Neuronal stem cell (in vitro differentiated cells): ENCODE measurements around the gene AP1G2.

Experiments used
- DNase-seq: peaks from one replicate; pipeline ENCODE4 v3.0.0-alpha.2; 2013; ENCODE audit warnings: low spot score
- H2AFZ ChIP-seq: one replicate; pipeline ENCODE4 v1.6.1; 2013; ENCODE audit warnings: mild to moderate bottlenecking, low read length, inconsistent platforms
- H2AK5ac ChIP-seq: 2 replicates; pipeline ENCODE4 v1.6.1; 2013; ENCODE audit warnings: low read depth, mild to moderate bottlenecking, inconsistent platforms, low read length, moderate library complexity, mixed read lengths
- H2BK120ac ChIP-seq: 2 replicates; pipeline ENCODE4 v1.6.1; 2013; ENCODE audit warnings: low read depth, mild to moderate bottlenecking, inconsistent platforms, low read length, moderate library complexity, mixed read lengths
- H2BK12ac ChIP-seq: one replicate; pipeline ENCODE4 v1.6.1; 2013; ENCODE audit warnings: low read length, inconsistent platforms
- H2BK15ac ChIP-seq: 2 replicates; pipeline ENCODE4 v1.6.1; 2013; ENCODE audit warnings: mild to moderate bottlenecking, low read length, inconsistent platforms, mixed read lengths
- H2BK5ac ChIP-seq: one replicate; pipeline ENCODE4 v1.6.1; 2013; ENCODE audit warnings: inconsistent platforms, mild to moderate bottlenecking, low read length, moderate library complexity
- H3K14ac ChIP-seq: one replicate; pipeline ENCODE4 v1.6.1; 2013; ENCODE audit warnings: low read length, inconsistent platforms
- H3K18ac ChIP-seq: 2 replicates; pipeline ENCODE4 v1.6.1; 2013; ENCODE audit warnings: low read length, inconsistent platforms
- H3K23ac ChIP-seq: 2 replicates; pipeline ENCODE4 v1.6.1; 2013; ENCODE audit warnings: low read depth, mild to moderate bottlenecking, mixed read lengths, low read length, inconsistent platforms; ENCODE audit not compliant: poor library complexity
- H3K27ac ChIP-seq: replicated peaks from 3 replicates; pipeline ENCODE4 v1.5.1; 2013; ENCODE audit warnings: low read length, inconsistent platforms
- H3K27me3 ChIP-seq, 3 experiments: 2 replicates each; pipeline ENCODE4 v1.6.1; 2013; ENCODE audit warnings: low read length in 3 of 3, mild to moderate bottlenecking in 2 of 3, inconsistent platforms in 1 of 3, low read depth in 1 of 3, mixed read lengths in 1 of 3, moderate library complexity in 1 of 3; ENCODE audit not compliant: control insufficient read depth in 3 of 3, insufficient read depth in 3 of 3
- H3K36me3 ChIP-seq, 2 donors: replicated peaks in 1 of 2; 2 replicates each; pipeline ENCODE4 v1.6.1; 2013; ENCODE audit warnings: low read length in 2 of 2; ENCODE audit not compliant: control insufficient read depth in 2 of 2, insufficient read depth in 2 of 2
- H3K4ac ChIP-seq: 2 replicates; pipeline ENCODE4 v1.6.1; 2013; ENCODE audit warnings: inconsistent platforms, mild to moderate bottlenecking, low read length, moderate library complexity
- H3K4me1 ChIP-seq, 2 donors: 1 replicate in 1 of 2; 2 replicates in 1 of 2; pipeline ENCODE4 v1.6.1; 2013; ENCODE audit warnings: low read length in 2 of 2, low read depth in 1 of 2; ENCODE audit not compliant: control insufficient read depth in 2 of 2, insufficient read depth in 1 of 2
- H3K4me2 ChIP-seq: one replicate; pipeline ENCODE4 v1.6.1; 2013; ENCODE audit warnings: mild to moderate bottlenecking, low read length, inconsistent platforms; ENCODE audit not compliant: insufficient read depth, poor library complexity, severe bottlenecking
- H3K4me3 ChIP-seq, 2 donors: 2 replicates each; pipeline ENCODE4 v1.5.1; 2013; ENCODE audit warnings: low read length in 2 of 2, mild to moderate bottlenecking in 2 of 2, inconsistent platforms in 1 of 2, moderate library complexity in 1 of 2
- H3K79me1 ChIP-seq: one replicate; pipeline ENCODE4 v1.6.1; 2013; ENCODE audit warnings: low read depth, mild to moderate bottlenecking, inconsistent platforms, low read length, moderate library complexity
- H3K9ac ChIP-seq: one replicate; pipeline ENCODE4 v1.6.1; 2013; ENCODE audit warnings: mild to moderate bottlenecking, low read depth, low read length, inconsistent platforms; ENCODE audit not compliant: poor library complexity
- H3K9me3 ChIP-seq, 2 donors: replicated peaks in 1 of 2; 2 replicates each; pipeline versions ENCODE3 to v1.6.1; 2013; ENCODE audit warnings: low read length in 2 of 2, mild to moderate bottlenecking in 2 of 2, inconsistent platforms in 1 of 2, low read depth in 1 of 2, mixed read lengths in 1 of 2, moderate library complexity in 1 of 2; ENCODE audit not compliant: control insufficient read depth in 2 of 2, insufficient read depth in 1 of 2
- H4K8ac ChIP-seq: one replicate; pipeline ENCODE4 v1.6.1; 2013; ENCODE audit warnings: low read depth, mild to moderate bottlenecking, inconsistent platforms, low read length, moderate library complexity
- H4K91ac ChIP-seq: one replicate; pipeline ENCODE4 v1.6.1; 2013; ENCODE audit warnings: low read length, low read depth, mild to moderate bottlenecking, inconsistent platforms; ENCODE audit not compliant: poor library complexity
- WGBS, 2 donors: extraction: QIAGEN DNeasy Blood & Tissue Kit; methylation state at CpG; one replicate each; pipeline ENCODE4 v1.1.7; 2013; ENCODE audit warnings: missing lambda C conversion rate in 2 of 2, mixed read lengths in 1 of 2; ENCODE audit not compliant: insufficient read length in 2 of 2, insufficient replicate concordance in 1 of 2; ENCODE audit errors: extremely low coverage in 2 of 2; 5-methylcytosine and 5-hydroxymethylcytosine counted together

AP1G2 gene

DNA sequence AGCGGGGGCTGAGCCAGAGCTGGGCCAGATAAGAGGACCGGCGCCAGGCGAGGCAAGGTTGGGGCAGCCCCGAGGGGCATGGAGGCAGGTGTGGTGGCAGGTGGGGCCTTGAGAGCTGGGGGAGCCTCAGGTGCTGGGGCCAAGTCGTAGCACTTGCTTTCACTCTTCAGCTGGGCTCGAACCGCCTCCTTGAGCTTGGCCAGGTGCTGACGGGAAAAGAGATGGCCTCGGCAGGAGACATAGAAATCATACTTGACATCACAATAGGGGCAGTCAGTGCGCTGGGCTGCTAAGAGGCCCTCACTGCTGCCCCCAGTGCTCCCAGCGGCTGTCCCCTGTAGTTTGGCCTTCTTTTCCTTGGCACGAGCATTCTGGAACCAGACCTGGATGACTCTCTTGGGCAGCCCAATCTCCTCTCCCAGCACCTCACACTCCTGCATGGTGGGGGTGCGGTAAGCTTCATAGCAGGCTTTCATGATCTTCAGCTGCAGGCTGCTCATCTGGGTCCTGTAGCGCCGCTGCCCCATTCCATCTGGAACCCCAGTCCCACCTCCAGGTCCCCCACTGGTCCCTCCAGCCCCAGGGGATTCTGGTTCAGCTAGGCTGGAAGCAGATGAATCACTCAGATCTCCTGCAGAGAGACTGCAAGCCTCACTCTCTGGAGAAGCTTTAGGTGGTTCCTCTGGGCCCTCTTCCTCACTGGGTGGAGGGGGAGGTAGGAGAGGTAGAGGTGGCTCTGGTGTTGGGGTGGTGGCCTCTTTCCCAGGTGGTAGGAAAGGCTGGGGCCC, 44.2 kb downstream of the AP1G2 start:
- Histone ChIP-seq H4K8ac (no peak overlapping the region), H3K4ac (no peak overlapping the region), H3K18ac (no peak overlapping the region), H2AK5ac (no peak overlapping the region), H4K91ac (no peak overlapping the region), H2BK15ac (no peak overlapping the region), H3K27me3 (no peaks in the 10 kb centered on the region), H2BK5ac (peak overlapping the region; percentile 20), H3K14ac (no peak overlapping the region), H3K27ac (no peak overlapping the region), H3K79me1 (no peaks in the 10 kb centered on the region), H3K4me2 (no peak overlapping the region), H2AFZ (no peak overlapping the region), H3K23ac (no peak overlapping the region), H3K4me3 (no peak overlapping the region), H3K4me1 (peaks cover 0 to 8% of the 10 kb centered on the region in 2 donors), H3K9me3 (no peaks in the 10 kb centered on the region), H2BK120ac (no peak overlapping the region), H3K36me3 (peaks cover 15 to 23% of the 10 kb centered on the region in 2 donors), H2BK12ac (no peak overlapping the region), H3K9ac (no peak overlapping the region)
- DNase-seq = no peak
- WGBS, 2 donors = no CpG with 5 or more reads among the region's 16 CpGs

- H3K27me3 ChIP-seq = no peaks in the 10 kb centered on the region
- no peak overlapping the region for H2BK15ac ChIP-seq
- no peak overlapping the region for H3K4me2 ChIP-seq
- no peak overlapping the region for H3K23ac ChIP-seq
- H3K9ac ChIP-seq = no peak overlapping the region
- peaks cover 15 to 19% of the 10 kb centered on the region in 2 donors for H3K36me3 ChIP-seq
- no peak overlapping the region for H4K8ac ChIP-seq
- no peak overlapping the region for H2BK5ac ChIP-seq
- no CpG with 5 or more reads among the region's 9 CpGs for WGBS, 2 donors
- no peak overlapping the region for H2AK5ac ChIP-seq
- no peak overlapping the region for H3K18ac ChIP-seq
- H3K4me3 ChIP-seq = no peak overlapping the region
- H3K14ac ChIP-seq = no peak overlapping the region
- no peak overlapping the region for H3K4ac ChIP-seq
- no peak for DNase-seq
- H3K27ac ChIP-seq = no peak overlapping the region
- H2AFZ ChIP-seq = no peak overlapping the region
- H2BK120ac ChIP-seq = no peak overlapping the region
- H2BK12ac ChIP-seq = no peak overlapping the region
- peaks cover 0 to 6% of the 10 kb centered on the region in 2 donors for H3K4me1 ChIP-seq
- no peaks in the 10 kb centered on the region for H3K79me1 ChIP-seq
- no peaks in the 10 kb centered on the region for H3K9me3 ChIP-seq
- H4K91ac ChIP-seq = no peak overlapping the region
Observed at GRCh38 chr14:23522643-23523198, 44.9 kb downstream of the AP1G2 start.

GRCh38 chr14:23521785-23522640, 45.6 kb downstream of the AP1G2 start:
- Histone ChIP-seq H3K4me2 (no peak overlapping the region), H3K4ac (no peak overlapping the region), H3K27ac (no peak overlapping the region), H2AFZ (no peak overlapping the region), H3K36me3 (peaks cover 15 to 16% of the 10 kb centered on the region in 2 donors), H3K23ac (no peak overlapping the region), H3K14ac (no peak overlapping the region), H3K27me3 (no peaks in the 10 kb centered on the region), H2BK12ac (no peak overlapping the region), H2BK120ac (no peak overlapping the region), H3K18ac (no peak overlapping the region), H2BK15ac (no peak overlapping the region), H2AK5ac (no peak overlapping the region), H3K4me3 (no peak overlapping the region), H4K91ac (no peak overlapping the region), H3K4me1 (peaks cover 0 to 6% of the 10 kb centered on the region in 2 donors), H3K9me3 (no peaks in the 10 kb centered on the region), H4K8ac (no peak overlapping the region), H3K79me1 (no peaks in the 10 kb centered on the region), H3K9ac (no peak overlapping the region), H2BK5ac (no peak overlapping the region)
- no peak for DNase-seq
- WGBS, 2 donors = no CpG with 5 or more reads among the region's 20 CpGs
